GM19372 (cell line): ENCODE results near the gene CTBS.
"Not testable (repeated sequence)": the region's sequence is repeated elsewhere in the genome, so short reads cannot be mapped to it uniquely, and the experiment has no call there.

Experiments
- ATAC-seq: cut with Tn5 transposase; IDR thresholded peaks from one replicate; pipeline ENCODE4 v1.9.1; 2021; ENCODE audit warnings: mild to moderate bottlenecking, low read depth, moderate library complexity; ENCODE audit not compliant: unreplicated experiment

The CTBS gene

GRCh38 chr1:84507887-84508286 lies 66.4 kb downstream of the CTBS start:
- not testable (repeated sequence) for ATAC-seq

GRCh38 chr1:84506729-84507453 lies 67.3 kb downstream of the CTBS start:
- ATAC-seq: no peak

GRCh38 chr1:84506002-84506728 lies 68.1 kb downstream of the CTBS start, which contains the start of the genes GNG5 and SPATA1:
TSS of gene GNG5 (minus strand) at chr1:84506581. CDS start at chr1:84506091, 490 bp downstream.
TSS of gene SPATA1 (plus strand) at chr1:84506386. CDS start at chr1:84516360, 9,974 bp downstream.
- ATAC-seq: peak; percentile 81

- peak; percentile 38 for ATAC-seq
Observed at GRCh38 chr1:84505493-84506001, 68.7 kb downstream of the CTBS start.

GRCh38 chr1:84504580-84505492 lies 69.4 kb downstream of the CTBS start:
- no peak for ATAC-seq

- ATAC-seq: no peak
Observed at GRCh38 chr1:84502927-84503326, 71.3 kb downstream of the CTBS start.
